T-helper 2 cell (primary cell): ENCODE results near the gene UBTD2.
"Not testable (repeated sequence)": the region's sequence is repeated elsewhere in the genome, so short reads cannot be mapped to it uniquely, and the experiment has no call there.

ENCODE experiments used
- DNase-seq, 5 experiments: peaks; one replicate each; pipeline versions ENCODE4 v3.0.0 to v3.0.0-alpha.2; 2012 to 2022

Gene UBTD2

GRCh38 chr5:172291837-172292236 is 8.3 kb upstream of the UBTD2 start:
- DNase-seq, result not testable (repeated sequence)

- DNase-seq, result no peak
Measured at GRCh38 chr5:172288465-172288864, 4.9 kb upstream of the UBTD2 start.

DNA sequence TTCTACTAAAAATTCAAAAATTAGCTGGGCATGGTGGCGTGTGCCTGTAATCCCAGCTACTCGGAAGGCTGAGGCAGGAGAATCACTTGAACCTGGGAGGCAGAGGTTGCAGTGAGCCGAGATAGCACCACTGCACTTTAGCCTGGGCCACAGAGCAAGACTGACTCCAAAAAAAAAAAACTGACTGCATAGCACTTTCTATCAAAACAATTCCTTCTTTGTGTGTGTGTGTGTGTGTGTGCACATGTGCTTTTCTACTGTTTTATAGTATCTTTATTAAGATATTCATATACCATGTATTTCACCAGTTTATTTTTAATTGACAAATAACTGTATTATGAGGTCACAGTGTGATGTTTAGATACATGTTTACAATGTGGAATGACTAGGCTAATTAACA is 3.6 kb upstream of the UBTD2 start:
- not testable (repeated sequence) for DNase-seq

DNA sequence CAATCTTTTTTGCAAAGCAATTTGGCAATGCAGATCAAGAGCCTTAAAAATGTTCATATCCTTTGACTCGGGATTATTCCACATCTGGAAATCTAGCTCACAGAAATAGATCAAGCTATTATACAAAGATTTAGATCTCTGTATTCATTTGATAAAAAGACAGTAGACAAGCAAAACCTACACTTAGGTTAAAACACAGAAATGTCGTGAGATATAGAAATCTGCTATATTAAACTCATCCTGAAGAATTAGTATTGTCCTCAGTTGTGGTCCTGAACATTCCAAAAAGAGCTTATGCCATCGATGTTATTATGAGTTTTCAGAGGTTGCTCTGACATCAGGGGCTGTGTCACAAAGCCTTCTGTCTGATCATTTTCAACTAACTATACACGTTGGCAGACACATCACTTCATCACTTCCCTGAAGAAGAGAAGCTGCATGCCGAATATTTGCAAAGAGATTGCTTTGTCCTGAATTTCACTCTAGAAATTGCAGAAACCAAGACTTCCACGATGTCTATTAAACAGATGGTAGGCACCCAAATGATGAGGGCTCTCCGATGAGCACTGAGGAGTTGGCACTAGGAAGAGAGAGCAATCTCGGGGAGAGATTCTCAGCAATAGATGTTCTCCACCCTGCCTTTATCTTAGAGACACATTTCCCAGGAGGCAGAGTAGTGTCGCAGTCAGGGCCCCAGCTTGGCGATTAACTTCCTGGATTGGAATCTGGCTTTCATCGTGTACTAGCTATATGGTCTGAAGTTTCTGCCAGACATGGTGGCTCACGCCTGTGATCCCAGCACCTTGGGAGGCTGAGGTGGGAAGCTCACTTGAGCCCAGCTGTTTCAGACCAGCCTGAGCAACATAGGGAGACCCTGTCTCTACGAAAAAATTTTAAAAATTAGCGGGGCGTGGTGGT is 1.9 kb upstream of the UBTD2 start:
- no peak for DNase-seq

DNA sequence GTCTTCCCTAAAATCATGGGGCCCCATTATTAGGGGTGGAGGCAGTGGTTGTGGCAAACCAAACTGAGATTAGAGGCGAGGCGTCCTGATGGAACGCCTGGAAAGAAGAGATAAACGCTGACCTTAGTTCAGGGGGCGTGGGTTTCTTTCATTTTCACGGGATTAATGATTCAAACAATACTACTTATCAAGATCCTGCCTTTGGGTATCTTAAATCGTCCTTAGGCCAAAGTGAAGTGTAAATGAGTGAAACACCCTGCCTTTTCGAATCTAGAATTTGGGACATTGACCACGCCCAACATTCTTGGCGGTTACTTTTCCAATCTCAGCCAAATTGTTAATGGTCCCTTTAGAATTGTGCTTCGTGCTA is 1.0 kb upstream of the UBTD2 start:
- DNase-seq, result no peak

GRCh38 chr5:172283862-172284610 is 472 bp upstream of the UBTD2 start:
- DNase-seq, result peak; percentile 58 to 86 (median 65)

DNA sequence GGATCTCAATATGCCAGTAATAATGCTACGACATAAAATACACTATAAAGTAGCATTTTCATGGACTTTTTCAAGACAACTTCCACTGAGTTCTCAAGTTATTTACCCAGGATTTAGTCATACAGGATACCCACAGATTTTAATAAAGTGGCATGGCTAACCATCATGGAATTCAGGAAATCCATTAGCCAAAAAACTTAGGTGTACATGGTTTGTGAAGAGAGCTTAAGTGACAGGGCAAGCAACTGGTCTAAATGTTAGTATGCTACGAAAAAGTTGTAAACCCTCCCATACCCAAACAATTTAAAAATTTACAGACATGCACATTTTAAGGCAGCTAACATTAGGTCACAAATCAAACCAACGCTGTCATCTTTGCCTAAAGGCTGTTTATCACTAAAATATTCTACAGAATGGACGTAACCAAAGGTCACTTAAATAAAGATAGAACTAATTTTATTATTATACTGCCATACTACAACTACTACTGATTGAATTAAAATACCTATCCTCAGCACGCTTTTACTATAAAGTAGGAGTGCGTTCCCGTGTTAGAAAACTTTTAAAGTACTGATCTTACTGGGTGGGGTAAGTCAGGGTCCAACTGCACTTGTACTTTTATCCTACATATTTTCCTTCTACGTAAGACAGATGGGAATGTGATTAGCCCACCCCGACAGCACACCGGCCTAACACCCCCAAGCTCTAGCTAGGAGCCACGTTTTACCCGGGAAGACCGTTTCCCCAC is 1.1 kb downstream of the UBTD2 start:
- no peak for DNase-seq

DNA sequence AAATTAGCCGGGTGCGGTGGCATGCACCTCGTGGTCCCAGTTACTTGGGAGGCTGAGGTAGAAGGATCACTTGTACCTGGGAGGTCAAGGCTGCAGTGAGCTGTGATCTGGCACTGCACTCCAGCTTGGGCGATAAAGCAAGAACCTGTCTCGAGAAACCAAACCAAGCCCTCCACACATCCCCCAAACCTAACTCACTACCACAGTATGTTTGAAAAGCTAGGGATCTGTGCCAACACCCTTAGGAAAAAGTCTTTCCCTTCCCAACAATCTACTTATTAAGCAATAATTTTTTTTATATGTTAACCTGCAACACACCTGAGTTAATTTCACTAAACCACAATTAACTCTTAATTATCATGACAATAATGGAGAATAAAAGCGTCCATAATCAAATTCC is 2.2 kb downstream of the UBTD2 start:
- DNase-seq, result no peak

DNA sequence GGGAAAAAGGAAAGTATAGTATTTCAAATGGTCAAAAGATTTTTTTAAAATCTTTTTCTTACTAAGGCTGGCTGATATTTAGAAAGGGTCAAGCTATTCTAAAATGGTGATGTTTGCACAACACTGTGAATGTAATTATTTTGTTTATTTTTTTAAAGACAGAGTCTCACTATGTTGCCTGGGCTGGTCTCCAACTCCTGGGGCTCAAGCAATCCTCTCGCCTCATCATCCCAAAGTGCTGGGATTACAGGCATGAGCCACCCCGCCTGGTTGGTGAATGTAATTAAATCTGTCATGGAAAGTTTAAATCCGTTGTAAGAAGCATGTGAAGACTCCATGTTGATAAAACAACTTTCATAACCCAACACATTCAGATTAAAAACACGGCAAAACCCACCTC is 2.6 kb downstream of the UBTD2 start:
- no peak for DNase-seq

GRCh38 chr5:172280317-172280716 is 3.2 kb downstream of the UBTD2 start:
- no peak for DNase-seq

DNA sequence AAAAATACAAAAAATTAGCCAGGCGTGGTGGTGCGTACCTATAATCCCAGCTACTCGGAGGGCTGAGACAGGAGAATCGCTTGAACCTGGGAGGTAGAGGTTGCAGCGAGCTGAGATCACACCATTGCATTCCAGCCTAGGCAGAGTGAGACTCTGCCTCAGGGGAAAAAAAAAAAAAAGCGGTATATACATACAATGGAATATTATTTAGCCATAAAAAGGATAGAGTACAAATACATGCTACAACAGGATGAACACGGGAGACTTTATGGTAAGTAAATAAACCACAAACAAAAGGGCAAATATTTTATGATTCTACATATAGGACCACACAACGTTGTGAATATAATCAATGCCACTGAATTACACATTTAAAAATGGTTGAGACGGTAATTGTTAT is 5.2 kb downstream of the UBTD2 start:
- no peak for DNase-seq

GRCh38 chr5:172276214-172276613 is 7.3 kb downstream of the UBTD2 start:
- DNase-seq, result no peak

GRCh38 chr5:172274951-172275753 is 8.4 kb downstream of the UBTD2 start:
- DNase-seq, result peak in 4 of 5 experiments; percentile 25 to 72 (median 45)

DNA sequence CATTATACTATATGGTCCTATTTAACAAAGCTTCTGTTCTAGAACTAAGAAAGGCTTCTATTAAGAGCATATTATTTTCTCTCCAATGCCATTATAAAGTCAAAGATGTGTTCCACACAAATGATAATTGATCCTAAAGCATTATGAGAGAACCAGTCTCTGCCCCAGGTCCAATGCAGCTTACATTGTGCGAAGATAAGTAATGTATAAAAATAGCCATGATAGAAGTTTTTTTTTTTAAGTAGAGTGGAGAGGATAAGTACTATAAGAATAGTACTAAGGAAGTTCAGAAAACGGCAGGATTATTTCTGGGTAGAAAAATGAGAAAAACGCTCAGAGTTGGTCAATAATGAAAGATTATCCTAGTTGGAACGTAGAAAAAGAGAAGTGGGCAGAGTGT is 15.6 kb downstream of the UBTD2 start:
- DNase-seq, result no peak

- DNase-seq, result no peak
Measured at GRCh38 chr5:172266676-172267092, 16.9 kb downstream of the UBTD2 start.

DNA sequence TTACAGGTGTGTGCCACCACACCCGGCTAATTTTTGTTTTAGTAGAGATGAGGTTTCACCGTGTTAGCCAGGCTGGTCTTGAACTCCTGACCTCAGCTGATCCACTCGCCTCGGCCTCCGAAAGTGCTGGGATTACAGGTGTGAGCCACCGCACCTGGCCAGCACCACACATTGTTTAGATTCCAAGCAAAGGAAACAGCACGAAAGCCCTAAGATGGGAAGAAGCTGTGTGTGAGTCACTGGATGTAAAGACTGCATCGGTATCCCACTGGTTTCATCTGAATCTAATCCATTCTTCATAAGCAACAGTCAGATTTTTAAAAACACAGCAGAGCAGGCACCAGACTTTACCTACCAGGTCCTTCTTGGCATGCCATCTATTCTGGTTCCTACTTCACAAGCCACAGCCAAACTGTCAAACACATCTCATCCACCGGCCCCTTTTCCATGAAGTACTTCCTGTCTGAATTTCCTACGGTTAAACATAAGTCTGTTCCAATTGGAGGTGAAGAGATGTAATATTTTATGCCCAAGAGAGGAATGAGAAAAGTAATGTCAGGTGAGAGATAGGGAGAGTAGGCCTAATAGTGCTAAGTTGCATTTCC is 17.4 kb downstream of the UBTD2 start:
- no peak for DNase-seq

GRCh38 chr5:172264815-172265395 is 18.7 kb downstream of the UBTD2 start:
- DNase-seq, result no peak

DNA sequence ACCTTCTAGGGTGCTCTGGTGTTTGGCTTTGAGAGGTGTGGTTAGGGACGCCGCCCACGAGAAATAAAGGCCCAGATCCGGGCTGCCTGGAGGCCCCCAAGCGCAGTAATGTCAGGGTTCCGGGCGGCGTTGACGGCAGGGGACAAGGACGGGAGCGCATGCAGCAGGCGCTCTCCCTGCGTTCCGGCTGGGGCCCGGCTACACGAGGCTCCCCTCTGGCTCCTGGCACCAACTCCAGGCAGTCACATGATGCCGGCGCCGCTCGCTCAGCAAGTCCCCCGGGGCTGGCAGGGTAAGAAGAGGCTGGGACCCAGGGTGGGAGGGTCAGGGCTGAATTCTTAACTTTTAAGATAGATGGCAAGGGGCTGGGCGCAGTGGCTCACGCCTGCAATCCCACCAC is 28.1 kb downstream of the UBTD2 start:
- no peak for DNase-seq

DNA sequence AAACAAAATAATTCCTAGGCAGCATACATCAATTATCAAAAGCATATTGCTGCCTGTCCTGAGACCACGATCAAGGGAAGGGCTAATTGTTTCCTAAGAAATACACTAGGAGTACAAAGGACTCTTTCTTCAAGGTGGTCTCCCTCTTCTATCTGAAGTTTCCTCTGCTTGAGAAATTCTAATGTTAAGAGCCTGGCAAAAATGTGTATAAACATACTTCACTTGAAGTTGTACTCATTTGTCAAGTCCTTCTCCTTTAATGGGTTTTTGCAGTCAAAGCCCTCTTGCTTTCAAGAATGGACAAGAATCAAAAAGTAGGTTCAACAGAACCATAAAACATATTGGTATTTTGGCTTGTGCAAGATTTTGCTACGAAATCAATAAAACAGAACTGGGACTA is 31.1 kb downstream of the UBTD2 start:
- DNase-seq, result no peak

DNA sequence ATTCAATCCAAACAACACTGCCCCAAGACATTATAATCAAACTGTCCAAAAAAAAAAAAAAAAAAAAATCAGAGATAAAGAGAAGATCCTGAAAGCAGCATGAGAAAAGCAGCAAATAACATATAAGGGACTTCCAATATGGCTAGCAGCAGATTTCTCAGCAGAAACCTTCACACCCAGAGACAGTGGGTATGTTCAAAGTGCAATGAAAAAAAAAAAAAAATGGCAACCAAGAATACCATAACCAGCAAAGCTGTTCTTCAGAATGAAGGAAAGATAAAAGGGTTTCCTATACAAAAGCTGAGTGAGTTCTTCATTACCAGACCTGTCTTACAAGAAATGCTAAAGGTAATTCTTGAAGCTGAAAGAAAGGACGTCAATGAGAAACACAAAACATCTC is 32.1 kb downstream of the UBTD2 start:
- no peak for DNase-seq

- DNase-seq, result no peak
Measured at GRCh38 chr5:172248637-172249036, 34.9 kb downstream of the UBTD2 start.

DNA sequence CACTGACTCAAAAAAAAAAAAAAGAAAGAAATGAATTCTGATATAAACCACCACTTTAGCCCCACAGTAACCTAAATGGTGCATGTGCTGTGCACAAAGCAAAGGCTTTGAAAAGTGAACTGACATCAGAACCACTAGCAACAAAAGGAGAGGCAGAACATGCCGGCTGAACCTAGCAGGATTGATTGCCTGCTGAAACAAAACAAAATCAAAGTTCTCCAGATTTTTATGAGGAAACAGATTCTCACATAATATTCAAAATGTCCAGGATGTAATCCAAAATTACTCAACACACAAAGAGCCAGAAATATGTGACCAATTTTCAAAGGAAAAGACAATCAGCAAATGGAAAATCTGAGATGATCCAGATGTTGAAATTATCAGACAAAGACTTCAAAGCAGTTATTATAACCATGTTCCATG is 37.9 kb downstream of the UBTD2 start:
- DNase-seq, result no peak
